Type B pancreatic cell (in vitro differentiated cells): ENCODE data around the gene ENTPD8. TPM values are rescaled to one million over a fixed set of nuclear protein-coding genes. Genes with fewer than 3 reads are reported as not detected.
A peak's percentile ranks its signal among the peaks of the same experiment; 100 is the strongest.

ENCODE experiments used
- DNase-seq: peaks from one replicate; pipeline ENCODE4 v3.0.0; 2021; ENCODE audit warnings: mixed read lengths; ENCODE audit not compliant: unreplicated experiment; ENCODE audit errors: extremely low spot score
- H3K27ac Mint-ChIP-seq: 2 replicates; pipeline ENCODE4 v1.8.0; 2021; ENCODE audit warnings: mild to moderate bottlenecking, mixed read lengths
- H3K27me3 Mint-ChIP-seq: 2 replicates; pipeline ENCODE4 v1.8.0; 2021; ENCODE audit warnings: mixed read lengths
- H3K36me3 Mint-ChIP-seq: 2 replicates; pipeline ENCODE4 v1.8.0; 2021; ENCODE audit warnings: mixed read lengths
- H3K4me1 Mint-ChIP-seq: one replicate; pipeline ENCODE4 v1.8.0; 2021; ENCODE audit warnings: mixed read lengths; ENCODE audit not compliant: unreplicated experiment
- H3K4me3 Mint-ChIP-seq: 2 replicates; pipeline ENCODE4 v1.8.0; 2021; ENCODE audit warnings: mild to moderate bottlenecking, mixed read lengths
- H3K9me3 Mint-ChIP-seq: 2 replicates; pipeline ENCODE4 v1.8.0; 2021; ENCODE audit warnings: mixed read lengths
- CTCF ChIP-seq: fragments of 200-600 bp; sonication (generic); conservative IDR thresholded peaks from 2 replicates; pipeline ENCODE4 v1.5.0; 2021; ENCODE audit warnings: antibody characterized with exemption, mild to moderate bottlenecking
- total RNA-seq: library from RNA; stranded (reverse); gene quantifications from 2 replicates; pipeline ENCODE4 v1.2.1, GENCODE V29; 2021; ENCODE audit warnings: low replicate concordance

The ENTPD8 gene
- total RNA-seq, 1 donor from 2014 or later: 2.1 TPM

GRCh38 chr9:137392232-137393007 is 48.7 kb downstream of the ENTPD8 start:
- Mint-ChIP-seq H3K4me1 (peaks cover 3% of the 10 kb centered on the region), H3K36me3 (peaks cover 3% of the 10 kb centered on the region), H3K9me3 (no peaks in the 10 kb centered on the region), H3K27ac (no peak overlapping the region), H3K4me3 (no peak overlapping the region), H3K27me3 (no peaks in the 10 kb centered on the region)
- no peak for TF ChIP-seq CTCF
- no peak for DNase-seq

- Mint-ChIP-seq H3K36me3 (no peaks in the 10 kb centered on the region), H3K4me3 (no peak overlapping the region), H3K9me3 (no peaks in the 10 kb centered on the region), H3K4me1 (peaks cover 3% of the 10 kb centered on the region), H3K27ac (no peak overlapping the region), H3K27me3 (no peaks in the 10 kb centered on the region)
- no peak for DNase-seq
- TF ChIP-seq CTCF: no peak
Measured at GRCh38 chr9:137391411-137391754, 49.8 kb downstream of the ENTPD8 start.

- Mint-ChIP-seq H3K4me1 (peaks cover 3% of the 10 kb centered on the region), H3K9me3 (no peaks in the 10 kb centered on the region), H3K27ac (peak overlapping the region; percentile 63), H3K36me3 (no peaks in the 10 kb centered on the region), H3K4me3 (no peak overlapping the region), H3K27me3 (no peaks in the 10 kb centered on the region)
- no peak for TF ChIP-seq CTCF
- DNase-seq: no peak
Measured at GRCh38 chr9:137390553-137391410, 50.4 kb downstream of the ENTPD8 start.

GRCh38 chr9:137389428-137389746 is 51.8 kb downstream of the ENTPD8 start:
- DNase-seq: no peak
- no peaks in the 10 kb centered on the region for H3K27me3 Mint-ChIP-seq
- no peak for TF ChIP-seq CTCF
- peaks cover 3% of the 10 kb centered on the region for H3K4me1 Mint-ChIP-seq
- no peaks in the 10 kb centered on the region for H3K9me3 Mint-ChIP-seq
- H3K4me3 Mint-ChIP-seq: no peak overlapping the region
- no peak overlapping the region for H3K27ac Mint-ChIP-seq
- no peaks in the 10 kb centered on the region for H3K36me3 Mint-ChIP-seq

- TF ChIP-seq CTCF: no peak
- Mint-ChIP-seq H3K4me3 (no peak overlapping the region), H3K36me3 (no peaks in the 10 kb centered on the region), H3K27ac (no peak overlapping the region), H3K9me3 (no peaks in the 10 kb centered on the region), H3K27me3 (no peaks in the 10 kb centered on the region), H3K4me1 (peaks cover 3% of the 10 kb centered on the region)
- no peak for DNase-seq
Measured at GRCh38 chr9:137388589-137389427, 52.3 kb downstream of the ENTPD8 start.
